ENCODE data around the gene MAST2. TPM values are rescaled to one million over a fixed set of nuclear protein-coding genes. Genes with fewer than 3 reads are reported as not detected.
"Not testable (repeated sequence)": the region's sequence is repeated elsewhere in the genome, so short reads cannot be mapped to it uniquely, and the experiment has no call there.

The MAST2 gene
- total RNA-seq, 1 donor from 2014 or later = 61.0 TPM

DNA sequence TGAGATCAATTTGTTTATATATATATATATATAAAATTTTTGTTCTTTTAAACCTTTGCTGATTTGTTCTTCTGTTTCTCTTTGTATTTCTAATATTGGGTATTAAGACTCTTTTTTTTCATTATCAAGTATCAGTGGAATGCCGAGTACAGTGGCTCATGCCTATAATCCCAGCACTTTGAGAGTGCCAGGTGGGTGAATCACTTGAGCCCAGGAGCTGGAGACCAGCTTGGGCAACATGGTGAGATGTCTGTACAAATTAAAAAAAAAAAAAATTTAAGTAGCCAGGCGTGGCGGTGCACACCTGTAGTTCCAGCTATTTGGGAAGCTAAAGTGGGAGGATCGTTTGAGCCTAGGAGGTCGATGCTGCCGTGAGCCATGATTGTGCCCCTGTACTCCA is 67.1 kb downstream of the MAST2 start:
- no peak overlapping the region for H3K4me3 ChIP-seq
- no peak overlapping the region for H3K27ac ChIP-seq
- TF ChIP-seq CTCF (IDR thresholded peaks at IDR 0.05) = no peak
- H3K9me3 ChIP-seq = no peaks in the 10 kb centered on the region
- no peak for DNase-seq (ENCODE audit: low spot score in 2 of 2)
- no peaks in the 10 kb centered on the region for H3K27me3 ChIP-seq
- intact Hi-C loops (cut with DNase I) = no loop called here
- no peaks in the 10 kb centered on the region for H3K4me1 ChIP-seq
- H3K36me3 ChIP-seq = no peaks in the 10 kb centered on the region

DNA sequence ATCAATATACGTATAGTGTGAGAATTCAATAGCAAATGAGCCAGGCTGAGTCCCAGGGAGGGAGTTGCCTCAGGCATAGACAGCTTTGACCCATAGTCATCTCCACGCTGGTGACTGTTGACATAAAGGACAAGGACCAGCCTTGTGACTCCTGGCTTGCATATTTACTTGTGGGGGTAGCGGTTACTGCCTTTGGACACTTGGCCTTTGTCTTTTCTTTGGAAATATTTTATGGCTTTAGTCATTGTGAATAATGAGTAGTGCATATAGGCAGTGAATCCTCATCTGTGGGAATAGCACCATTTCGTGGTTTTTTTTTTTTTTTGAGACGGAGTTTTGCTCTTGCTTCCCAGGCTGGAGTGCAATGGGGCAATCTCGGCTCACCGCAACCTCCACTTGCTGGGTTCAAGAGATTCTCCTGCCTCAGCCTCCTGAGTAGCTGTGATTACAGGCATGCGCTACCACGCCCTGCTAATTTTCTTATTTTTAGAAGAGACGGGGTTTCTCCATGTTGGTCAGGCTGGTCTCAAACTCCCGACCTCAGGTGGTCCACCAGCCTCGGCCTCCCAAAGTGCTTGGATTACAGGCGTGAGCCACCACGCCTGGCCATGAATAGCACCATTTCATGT is 68.9 kb downstream of the MAST2 start:
- H3K27ac ChIP-seq, H3K36me3 ChIP-seq: not testable (repeated sequence)

DNA sequence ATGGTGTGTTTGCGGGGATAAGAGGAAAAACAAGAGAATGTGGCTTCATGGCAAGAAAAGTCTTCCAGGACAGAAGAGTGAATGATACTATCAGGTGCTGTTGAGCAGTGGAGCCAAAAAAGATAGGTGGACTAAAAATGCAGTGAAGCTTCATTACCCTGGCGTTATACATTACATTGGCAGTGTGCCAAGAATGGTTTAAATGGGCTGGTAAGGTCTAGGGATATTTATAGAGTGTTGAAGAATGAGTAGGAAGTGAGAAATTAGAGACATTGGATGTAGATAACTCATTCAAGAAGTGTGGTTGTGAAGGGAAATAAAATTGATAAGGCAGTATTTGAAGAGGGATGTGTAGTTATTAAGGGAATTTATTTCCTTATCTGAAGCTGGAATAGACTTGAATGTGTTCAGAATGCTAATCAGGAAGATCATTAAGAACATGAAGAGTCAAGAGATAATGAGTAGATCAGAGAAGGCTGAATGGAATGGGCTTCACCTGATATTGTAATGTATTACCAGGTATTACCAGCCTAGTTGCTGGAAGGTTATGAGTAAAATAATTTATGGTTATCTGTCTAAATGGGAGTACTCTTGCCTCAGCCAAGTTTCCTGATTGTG is 72.7 kb downstream of the MAST2 start:
- TF ChIP-seq CTCF (IDR thresholded peaks at IDR 0.05) = no peak
- H3K27ac ChIP-seq = no peak overlapping the region
- intact Hi-C loops (cut with DNase I) = no loop called here
- H3K4me1 ChIP-seq = no peaks in the 10 kb centered on the region
- H3K4me3 ChIP-seq = no peak overlapping the region
- no peaks in the 10 kb centered on the region for H3K9me3 ChIP-seq
- DNase-seq (ENCODE audit: low spot score in 2 of 2) = no peak
- no peaks in the 10 kb centered on the region for H3K27me3 ChIP-seq
- H3K36me3 ChIP-seq = no peaks in the 10 kb centered on the region

More for the DNA sequence above, 68.9 kb downstream of the MAST2 start:
- H3K4me1 ChIP-seq; H3K27me3 ChIP-seq; H3K9me3 ChIP-seq; intact Hi-C loops (cut with DNase I); DNase-seq (ENCODE audit: low spot score in 2 of 2); H3K4me3 ChIP-seq: not testable (repeated sequence)

GRCh38 chr1:45877264-45877663 is 73.9 kb downstream of the MAST2 start:
- Histone ChIP-seq H3K4me3 (no peak overlapping the region), H3K9me3 (no peaks in the 10 kb centered on the region), H3K36me3 (no peaks in the 10 kb centered on the region), H3K4me1 (no peaks in the 10 kb centered on the region), H3K27me3 (no peaks in the 10 kb centered on the region), H3K27ac (no peak overlapping the region)
- no peak for DNase-seq (ENCODE audit: low spot score in 2 of 2)
- no peak for TF ChIP-seq CTCF (IDR thresholded peaks at IDR 0.05)
- intact Hi-C loops (cut with DNase I) = no loop called here

GRCh38 chr1:45879885-45880598 is 76.6 kb downstream of the MAST2 start:
- Histone ChIP-seq H3K36me3 (no peaks in the 10 kb centered on the region), H3K4me1 (no peaks in the 10 kb centered on the region), H3K27ac (no peak overlapping the region), H3K27me3 (no peaks in the 10 kb centered on the region), H3K4me3 (no peak overlapping the region), H3K9me3 (no peaks in the 10 kb centered on the region)
- intact Hi-C loops (cut with DNase I) = loop anchor here (5.0 kb wide), 2 partner anchors 78 to 128 kb away; partner anchors contain the start of genes IPP and MAST2
- no peak for TF ChIP-seq CTCF (IDR thresholded peaks at IDR 0.05)
- DNase-seq (ENCODE audit: low spot score in 2 of 2) = no peak

GRCh38 chr1:45880930-45881329 is 77.5 kb downstream of the MAST2 start:
- Histone ChIP-seq H3K27me3 (no peaks in the 10 kb centered on the region), H3K4me3 (no peak overlapping the region), H3K27ac (no peak overlapping the region), H3K9me3 (no peaks in the 10 kb centered on the region), H3K4me1 (no peaks in the 10 kb centered on the region), H3K36me3 (no peaks in the 10 kb centered on the region)
- DNase-seq (ENCODE audit: low spot score in 2 of 2) = no peak
- TF ChIP-seq CTCF (IDR thresholded peaks at IDR 0.05) = no peak
- intact Hi-C loops (cut with DNase I) = loop anchor here (5.0 kb wide), 2 partner anchors 79 to 129 kb away; partner anchors contain the start of genes IPP and MAST2
